Fibroblast of lung (primary cell): ENCODE measurements around the gene FAM209B.

Experiments
- EZH2 ChIP-seq: IDR thresholded peaks from 2 replicates; pipeline ENCODE4 v1.5.1; 2012; ENCODE audit warnings: low read length, control low read depth, mild to moderate bottlenecking; ENCODE audit errors: missing control alignments
- TF ChIP-seq, protein P1 (sequence below), 2 donors: IDR thresholded peaks in 1 of 2; conservative IDR thresholded peaks in 1 of 2; 1 replicate in 1 of 2; 2 replicates in 1 of 2; pipeline ENCODE4 v1.5.1; 2011 to 2012; ENCODE audit warnings: low read length in 2 of 2, control low read depth in 1 of 2, inconsistent platforms in 1 of 2, low read depth in 1 of 2, mild to moderate bottlenecking in 1 of 2

DNA sequence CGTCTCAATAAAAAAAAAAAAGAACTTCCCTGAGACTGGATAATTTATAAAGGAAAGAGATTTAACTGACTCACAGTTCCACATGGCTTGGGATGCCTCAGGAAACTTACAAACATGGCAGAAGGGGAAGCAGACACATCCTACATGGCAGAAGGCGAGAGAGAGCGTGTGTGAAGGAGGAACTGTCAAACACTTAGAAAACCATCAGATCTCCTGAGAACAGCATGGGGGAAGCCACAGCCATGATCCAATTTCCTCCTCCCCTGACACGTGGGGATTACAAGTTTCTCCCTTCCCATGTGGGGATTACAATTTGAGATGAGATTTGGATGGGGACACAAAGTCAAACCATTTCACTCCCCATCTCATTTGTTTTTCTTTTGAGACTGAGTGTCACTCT lies 49.5 kb downstream of the FAM209B start:
- TF ChIP-seq, protein P1, sequence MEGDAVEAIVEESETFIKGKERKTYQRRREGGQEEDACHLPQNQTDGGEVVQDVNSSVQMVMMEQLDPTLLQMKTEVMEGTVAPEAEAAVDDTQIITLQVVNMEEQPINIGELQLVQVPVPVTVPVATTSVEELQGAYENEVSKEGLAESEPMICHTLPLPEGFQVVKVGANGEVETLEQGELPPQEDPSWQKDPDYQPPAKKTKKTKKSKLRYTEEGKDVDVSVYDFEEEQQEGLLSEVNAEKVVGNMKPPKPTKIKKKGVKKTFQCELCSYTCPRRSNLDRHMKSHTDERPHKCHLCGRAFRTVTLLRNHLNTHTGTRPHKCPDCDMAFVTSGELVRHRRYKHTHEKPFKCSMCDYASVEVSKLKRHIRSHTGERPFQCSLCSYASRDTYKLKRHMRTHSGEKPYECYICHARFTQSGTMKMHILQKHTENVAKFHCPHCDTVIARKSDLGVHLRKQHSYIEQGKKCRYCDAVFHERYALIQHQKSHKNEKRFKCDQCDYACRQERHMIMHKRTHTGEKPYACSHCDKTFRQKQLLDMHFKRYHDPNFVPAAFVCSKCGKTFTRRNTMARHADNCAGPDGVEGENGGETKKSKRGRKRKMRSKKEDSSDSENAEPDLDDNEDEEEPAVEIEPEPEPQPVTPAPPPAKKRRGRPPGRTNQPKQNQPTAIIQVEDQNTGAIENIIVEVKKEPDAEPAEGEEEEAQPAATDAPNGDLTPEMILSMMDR (conservative IDR thresholded peaks at IDR 0.05 in 1 of 2, IDR thresholded peaks at IDR 0.05 in 1 of 2; ENCODE audit: low read depth in 1 of 2, low read length in 2 of 2), result no peak
- TF ChIP-seq EZH2, result no peak
